Fibroblast of skin of left biceps (primary cell): ENCODE data around the gene CORO2A.

Experiments
- DNase-seq, 2 experiments: peaks; one replicate each; pipeline ENCODE4 v3.0.0-alpha.2; 2013; ENCODE audit warnings: low read depth in 2 of 2

The CORO2A gene

GRCh38 chr9:98192503-98193335, at the start of gene CORO2A:
Gene CORO2A (minus strand): TSS chr9:98192637. CDS start chr9:98157660, 34,977 bp downstream.
- DNase-seq, result peak; percentile 8 to 20

GRCh38 chr9:98241357-98242300, 49.2 kb upstream of the CORO2A start:
- no peak for DNase-seq

GRCh38 chr9:98240475-98240874, 48.0 kb upstream of the CORO2A start:
- DNase-seq, result no peak

- DNase-seq, result no peak
Observed at GRCh38 chr9:98236901-98237487, 44.6 kb upstream of the CORO2A start.

- no peak for DNase-seq
Observed at GRCh38 chr9:98235126-98235525, 42.7 kb upstream of the CORO2A start.

GRCh38 chr9:98234245-98234825, 41.9 kb upstream of the CORO2A start:
- no peak for DNase-seq

GRCh38 chr9:98232926-98233325, 40.5 kb upstream of the CORO2A start:
- no peak for DNase-seq

GRCh38 chr9:98231770-98232478, 39.5 kb upstream of the CORO2A start:
- peak in 1 of 2 experiments; percentile 50 for DNase-seq

- no peak for DNase-seq
Observed at GRCh38 chr9:98230789-98231188, 38.4 kb upstream of the CORO2A start.

- DNase-seq, result no peak
Observed at GRCh38 chr9:98230304-98230703, 37.9 kb upstream of the CORO2A start.

GRCh38 chr9:98229620-98230019, 37.2 kb upstream of the CORO2A start:
- no peak for DNase-seq

- no peak for DNase-seq
Observed at GRCh38 chr9:98229090-98229395, 36.6 kb upstream of the CORO2A start.

- no peak for DNase-seq
Observed at GRCh38 chr9:98228392-98229089, 36.1 kb upstream of the CORO2A start.

- DNase-seq, result no peak
Observed at GRCh38 chr9:98227883-98228282, 35.4 kb upstream of the CORO2A start.

- DNase-seq, result no peak
Observed at GRCh38 chr9:98226957-98227356, 34.5 kb upstream of the CORO2A start.

- no peak for DNase-seq
Observed at GRCh38 chr9:98226516-98226915, 34.1 kb upstream of the CORO2A start.

GRCh38 chr9:98225015-98225442, 32.6 kb upstream of the CORO2A start:
- DNase-seq, result no peak

- DNase-seq, result peak; percentile 99
Observed at GRCh38 chr9:98222885-98223691, 30.7 kb upstream of the CORO2A start.

- DNase-seq, result no peak
Observed at GRCh38 chr9:98220911-98221310, 28.5 kb upstream of the CORO2A start.
